NCI-H1092 treated with DMSO at 0.1 percent for 48 hours (cell line): Measurements from ENCODE around the gene INPP5K.

Experiments used
- DNase-seq: peaks from one replicate; lab custom pipeline; 2025; lab: John Stamatoyannopoulos, UW

Gene INPP5K

DNA sequence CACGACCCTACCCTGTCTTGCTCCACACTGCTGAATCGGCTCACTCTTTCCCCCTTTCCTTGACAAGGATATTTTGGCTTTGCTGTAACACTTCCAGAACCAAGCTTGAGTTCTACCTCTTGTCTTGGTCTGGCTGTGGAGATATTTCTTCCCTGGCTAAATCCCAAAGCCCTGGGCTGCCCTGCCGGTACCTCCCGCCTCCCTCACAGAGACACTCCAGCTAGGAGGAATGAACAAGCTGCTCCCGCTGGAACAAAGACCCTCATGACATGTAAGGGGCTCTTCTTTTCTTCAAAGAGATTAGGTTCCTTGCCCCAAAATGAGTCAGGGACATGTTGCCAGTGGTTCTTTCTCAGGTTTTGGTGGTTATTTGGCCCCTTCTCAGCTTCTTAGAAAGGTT, 10.8 kb downstream of the INPP5K start:
- DNase-seq = no peak

DNA sequence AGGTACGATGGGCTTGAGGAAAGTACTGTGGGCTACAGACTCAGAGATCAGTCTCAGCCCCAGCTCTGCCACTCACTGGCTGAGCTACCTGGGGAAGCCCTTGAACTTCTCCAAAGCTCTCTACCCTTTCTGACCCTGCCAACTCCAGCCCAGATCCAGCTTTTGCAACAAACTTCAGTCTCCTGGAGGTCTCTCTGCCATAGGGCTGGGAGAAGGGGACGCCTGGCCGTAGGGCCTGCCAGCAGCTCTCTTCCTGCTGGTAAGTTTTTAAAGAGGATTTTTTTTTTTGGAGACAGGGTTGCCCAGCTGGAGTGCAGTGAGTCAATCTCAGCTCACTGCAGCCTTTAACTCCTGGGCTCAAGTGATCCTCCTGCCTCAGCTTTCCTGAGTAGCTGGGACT, 11.5 kb downstream of the INPP5K start:
- no peak for DNase-seq

DNA sequence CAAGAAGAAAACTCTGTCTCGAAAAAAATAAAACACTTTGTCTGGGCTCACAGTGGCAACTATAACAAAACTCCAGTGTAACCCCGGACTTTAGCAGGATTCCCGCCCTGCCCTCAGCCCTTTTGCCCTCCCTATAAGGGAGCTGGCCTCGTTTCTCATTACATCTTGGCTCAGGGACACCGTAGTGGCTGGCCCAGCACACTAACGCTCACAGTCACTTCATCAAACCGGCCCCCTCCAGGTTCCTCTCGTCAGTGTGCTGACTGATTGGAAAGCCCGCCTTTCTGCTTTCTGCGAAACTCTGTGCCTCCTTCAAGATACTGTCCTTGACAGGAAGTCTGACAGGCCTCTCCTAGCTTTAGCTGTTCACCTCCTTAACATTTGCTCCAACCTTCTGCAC, 12.7 kb downstream of the INPP5K start:
- no peak for DNase-seq

DNA sequence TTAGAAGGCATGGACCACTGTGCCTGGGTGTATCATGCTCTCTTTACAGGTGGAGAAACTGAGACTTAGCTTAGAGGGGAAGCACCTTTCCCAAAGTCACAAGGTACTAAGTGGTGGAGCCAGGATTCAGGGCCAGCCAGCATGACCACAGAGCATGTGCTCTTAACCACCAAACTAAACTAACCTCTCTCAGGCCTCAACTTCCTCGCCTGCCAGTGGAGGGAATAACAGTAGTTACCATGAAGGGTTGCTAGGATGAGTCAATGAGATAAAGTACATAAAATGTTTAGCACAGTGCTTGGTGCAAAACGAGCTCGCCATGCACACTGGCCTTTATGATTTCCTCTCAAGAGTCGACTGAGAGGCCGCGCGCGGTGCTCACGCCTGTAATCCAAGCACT, 17.5 kb downstream of the INPP5K start:
- DNase-seq = no peak

DNA sequence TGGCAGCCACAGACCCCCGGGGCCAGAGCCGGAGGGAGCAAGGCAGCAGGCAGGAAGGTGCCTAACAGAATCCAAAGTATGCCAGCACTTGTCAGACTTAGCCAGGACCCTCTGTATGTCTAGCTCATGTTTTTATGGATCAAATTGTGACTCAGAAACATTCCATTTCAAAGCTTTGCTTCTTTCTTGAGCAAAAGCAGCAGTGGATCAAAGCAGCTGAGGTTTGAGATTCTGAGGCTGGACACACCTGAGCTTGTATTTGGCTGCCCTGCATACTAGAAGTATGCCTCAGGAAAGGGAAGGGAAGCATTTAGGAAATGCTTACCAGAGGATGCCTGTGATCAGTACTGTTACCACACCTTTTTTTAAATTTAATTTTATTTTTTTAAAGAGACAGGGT, 18.2 kb downstream of the INPP5K start:
- no peak for DNase-seq

DNA sequence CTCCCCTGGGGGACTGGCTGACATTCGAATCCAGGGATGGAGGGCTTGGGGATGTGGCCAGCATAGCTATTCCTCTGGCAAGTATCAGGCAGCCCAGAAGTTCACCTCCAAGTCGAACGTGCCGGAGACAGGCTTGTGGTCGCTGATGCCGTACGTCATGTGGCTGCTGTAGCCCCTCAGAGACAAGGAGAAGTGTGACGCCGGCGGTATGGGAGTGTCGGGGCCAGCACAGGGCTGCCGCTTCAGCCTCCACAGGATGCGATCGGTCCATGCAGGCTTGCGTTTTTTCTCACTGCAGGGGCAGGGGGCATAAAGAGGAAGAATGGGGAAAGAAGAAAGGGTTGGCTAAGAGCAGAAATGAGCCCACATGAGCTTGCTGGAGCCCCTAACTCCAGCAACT, 18.6 kb downstream of the INPP5K start:
- DNase-seq = no peak

DNA sequence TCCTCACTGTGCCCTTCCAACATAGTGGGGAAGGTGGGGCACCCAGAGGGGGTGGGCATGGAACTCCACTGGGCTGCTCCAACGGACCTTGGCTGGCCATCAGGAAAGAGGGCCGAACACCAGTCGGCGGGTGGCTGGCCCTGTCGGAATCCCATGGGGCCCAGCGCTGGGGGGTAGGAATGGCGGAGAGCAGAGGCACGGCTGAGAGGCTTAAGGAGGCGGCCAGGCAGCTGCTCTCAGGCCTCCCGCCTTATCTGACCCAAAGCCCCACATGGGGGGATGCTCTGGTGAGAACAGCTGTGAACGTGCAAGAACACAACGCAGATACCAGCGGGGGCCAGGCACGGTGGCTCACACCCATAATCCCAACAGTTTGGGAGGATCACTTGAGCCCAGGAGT, 19.5 kb downstream of the INPP5K start:
- no peak for DNase-seq

DNA sequence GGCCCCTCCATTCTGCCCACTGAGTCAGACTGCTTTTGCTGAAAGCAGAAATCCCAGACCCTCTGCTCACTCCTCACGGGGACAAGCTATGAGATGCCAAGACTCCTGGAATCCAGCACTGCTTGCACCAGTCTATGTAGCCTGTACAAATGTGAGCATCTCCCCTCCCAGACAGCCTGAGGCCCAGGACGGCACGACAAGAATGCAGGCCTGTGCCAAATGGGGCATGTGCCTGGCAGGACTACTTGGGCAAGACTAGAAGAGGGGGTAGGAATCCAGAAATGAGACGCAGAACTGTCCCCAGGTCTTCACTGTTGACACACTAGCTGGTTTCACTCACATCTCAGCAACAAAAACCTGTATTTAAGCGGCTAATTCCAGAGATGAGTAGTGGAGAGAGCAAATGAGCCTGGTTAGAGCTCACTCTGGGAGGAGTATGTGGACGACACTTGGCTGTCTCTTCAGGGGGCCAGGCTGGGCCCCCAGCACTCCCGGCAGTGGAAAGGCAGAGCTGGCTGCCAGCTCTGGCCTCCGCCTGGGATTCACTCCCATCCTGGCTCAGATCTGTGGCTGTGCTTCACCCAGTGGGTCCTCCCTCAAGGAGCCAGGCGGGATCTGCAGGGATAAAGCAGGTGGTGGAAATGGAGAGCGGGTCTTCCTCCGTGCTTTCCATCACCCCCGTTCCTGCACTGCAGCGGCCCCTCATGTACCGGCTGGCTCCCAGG, 21.0 kb downstream of the INPP5K start:
- no peak for DNase-seq

DNA sequence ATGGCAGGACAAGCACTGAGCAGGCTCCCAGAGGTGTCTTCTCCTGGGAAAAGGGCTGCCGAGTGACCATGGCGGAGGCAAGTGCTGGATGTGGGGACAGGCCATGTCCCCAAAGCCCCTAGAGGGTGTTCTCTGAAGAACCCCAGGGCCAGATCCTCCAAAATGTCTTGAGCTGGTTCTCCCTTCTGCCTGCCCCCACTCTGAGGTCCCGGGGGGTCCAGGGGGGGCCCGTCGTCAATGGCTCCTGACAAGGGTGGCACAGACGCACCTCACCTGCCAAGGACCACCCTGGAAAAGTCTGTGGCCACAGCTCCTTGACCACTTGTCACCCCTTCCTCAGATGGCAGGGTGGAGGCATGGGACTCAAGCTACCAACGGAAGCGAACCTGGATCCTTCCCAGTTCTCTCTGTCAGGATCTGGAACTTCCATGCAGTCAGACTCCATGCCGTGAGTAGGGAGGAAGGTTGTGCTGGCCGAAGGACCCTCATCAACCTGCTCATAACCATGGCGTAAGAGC, 21.6 kb downstream of the INPP5K start:
- DNase-seq = no peak

DNA sequence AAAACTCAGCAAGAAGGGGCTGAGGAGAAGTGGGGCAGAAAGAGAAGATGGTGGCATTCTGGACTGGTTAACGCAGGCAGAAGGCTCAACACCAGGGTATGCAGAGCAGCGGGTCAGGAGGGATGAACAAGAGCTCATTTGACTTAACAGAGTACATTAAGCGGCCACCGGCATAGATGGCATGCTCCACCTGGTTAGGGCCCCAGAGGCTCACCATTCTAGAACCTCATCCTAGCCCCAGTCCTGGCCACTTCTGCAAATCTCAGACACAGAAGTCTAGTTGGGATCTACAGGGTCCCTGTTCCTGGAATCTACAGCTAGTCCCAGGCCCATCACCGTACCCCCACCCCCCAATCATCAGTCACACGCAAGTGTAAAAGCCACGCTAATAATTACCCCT, 22.2 kb downstream of the INPP5K start:
- DNase-seq = no peak

DNA sequence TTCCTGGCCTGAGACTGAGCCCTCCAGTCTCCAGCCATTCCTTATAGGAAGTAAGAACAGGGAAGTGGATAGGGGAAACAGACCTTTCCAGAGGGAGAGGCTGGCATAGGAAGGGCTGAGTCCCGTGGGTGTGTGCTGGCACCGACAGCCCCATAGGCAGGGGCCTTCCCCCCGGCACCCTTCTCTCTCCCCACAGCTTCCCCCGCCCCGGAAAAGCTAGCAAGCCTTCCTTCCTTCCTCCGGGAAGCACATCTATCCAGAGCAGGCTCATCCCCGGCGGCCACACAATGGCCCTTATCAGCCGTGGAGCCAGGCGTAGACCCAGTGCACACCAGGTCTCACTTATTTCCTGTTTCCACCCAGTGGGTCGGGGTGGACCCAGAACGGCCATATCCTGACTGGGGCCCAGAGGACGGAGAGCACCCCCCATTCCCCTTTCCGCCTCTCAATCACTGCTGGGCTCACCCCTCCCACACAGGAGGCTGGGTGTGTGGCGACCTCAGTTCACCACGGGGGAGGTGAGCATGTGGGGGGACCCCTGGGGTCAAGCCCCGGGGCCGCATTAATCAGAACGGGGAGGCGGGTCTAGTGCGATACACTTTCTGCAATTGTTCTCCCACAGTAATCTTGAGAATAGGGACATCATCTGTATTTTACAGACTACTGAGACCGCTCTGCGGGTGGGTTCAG, 23.0 kb downstream of the INPP5K start:
- DNase-seq = no peak

DNA sequence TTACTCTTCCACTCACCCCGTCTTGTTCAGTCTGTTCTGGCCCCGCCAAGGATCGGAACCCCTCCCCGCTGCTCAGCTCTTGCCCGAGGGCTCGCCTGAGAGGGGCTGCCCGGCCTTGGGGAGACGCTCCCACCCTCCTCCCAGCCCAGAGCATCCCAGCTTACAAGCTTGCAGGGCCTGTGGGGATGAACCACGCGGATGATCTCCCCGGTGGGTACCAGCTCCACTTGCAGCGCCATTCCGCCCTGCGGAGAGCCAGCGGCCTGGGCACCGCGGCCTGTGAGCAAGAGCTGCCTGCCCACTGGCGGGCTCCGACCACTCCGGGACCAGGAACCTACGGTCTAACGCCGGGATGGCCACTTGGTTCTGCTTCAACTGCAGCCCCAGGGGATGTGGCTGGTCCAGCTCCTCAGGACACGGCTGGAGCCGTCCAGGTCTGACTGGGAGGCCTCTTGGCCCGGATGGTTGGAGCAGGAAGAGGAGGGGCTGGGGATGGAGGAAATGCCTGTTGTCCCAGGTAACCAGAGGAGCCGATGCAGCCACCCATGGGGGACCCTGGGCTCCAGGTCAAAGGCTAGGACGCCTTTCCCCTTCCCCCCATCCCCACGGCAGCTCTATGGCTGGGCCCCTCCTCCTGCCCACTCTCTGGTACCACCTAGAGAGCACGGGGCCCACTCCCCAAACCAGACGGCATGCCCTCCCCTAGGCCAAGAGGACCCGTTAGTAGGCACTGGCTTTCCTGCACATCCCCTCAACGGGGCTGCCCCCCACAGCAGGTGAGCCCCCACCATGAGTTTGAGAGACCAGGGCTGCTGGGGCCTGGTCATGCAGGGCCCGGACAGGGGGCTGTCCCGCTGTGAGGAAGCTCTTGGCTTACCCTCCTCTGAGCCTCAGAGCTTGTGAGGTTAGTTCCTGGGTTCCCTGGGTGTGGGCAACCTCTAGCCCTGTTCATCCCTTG, 23.9 kb downstream of the INPP5K start, which contains the start of gene MYO1C:
TSS of gene MYO1C (minus strand) at position 438 of the 958 bp plus-strand sequence. CDS start at position 239, 199 bp downstream.
- no peak for DNase-seq

DNA sequence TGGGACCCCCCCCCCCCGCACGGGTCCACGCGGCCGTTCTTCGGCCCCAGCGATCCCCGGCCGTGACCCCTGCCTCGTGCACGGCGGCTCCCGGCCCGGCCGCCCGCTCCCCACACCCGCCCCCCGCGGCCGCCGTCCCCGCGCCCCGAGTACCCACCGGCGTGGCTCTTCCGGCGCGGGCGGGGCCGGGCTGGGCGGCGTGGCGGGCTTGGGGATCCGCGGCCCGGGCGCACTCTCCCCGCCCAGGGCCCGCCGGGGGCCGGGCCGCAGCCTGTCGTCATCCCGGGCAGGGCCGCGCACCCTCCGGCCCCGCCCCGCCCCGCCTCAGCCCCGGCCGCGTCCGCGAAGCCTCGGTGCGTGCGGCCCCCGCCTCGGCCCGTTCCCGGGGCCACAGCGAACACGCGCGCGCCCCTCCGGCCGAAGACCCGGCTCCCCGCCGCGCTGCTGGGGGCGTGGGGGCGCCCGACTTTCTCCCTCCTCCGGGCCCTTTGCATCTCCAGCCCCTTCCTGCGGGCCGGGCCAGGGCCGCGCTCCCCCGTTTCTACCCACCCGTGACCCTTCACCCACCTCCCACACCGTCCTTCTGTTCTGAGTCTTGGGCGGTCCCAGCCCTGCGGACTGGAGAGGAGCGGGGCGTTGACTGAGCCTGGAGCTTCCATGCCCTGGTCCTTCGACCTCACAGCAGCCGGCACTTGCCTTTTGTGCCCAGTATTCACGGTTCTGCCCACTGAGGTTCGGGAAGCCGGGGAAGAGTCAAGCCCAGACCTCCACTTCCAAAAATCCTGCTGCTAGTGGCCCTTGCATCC, 24.8 kb downstream of the INPP5K start:
- no peak for DNase-seq

DNA sequence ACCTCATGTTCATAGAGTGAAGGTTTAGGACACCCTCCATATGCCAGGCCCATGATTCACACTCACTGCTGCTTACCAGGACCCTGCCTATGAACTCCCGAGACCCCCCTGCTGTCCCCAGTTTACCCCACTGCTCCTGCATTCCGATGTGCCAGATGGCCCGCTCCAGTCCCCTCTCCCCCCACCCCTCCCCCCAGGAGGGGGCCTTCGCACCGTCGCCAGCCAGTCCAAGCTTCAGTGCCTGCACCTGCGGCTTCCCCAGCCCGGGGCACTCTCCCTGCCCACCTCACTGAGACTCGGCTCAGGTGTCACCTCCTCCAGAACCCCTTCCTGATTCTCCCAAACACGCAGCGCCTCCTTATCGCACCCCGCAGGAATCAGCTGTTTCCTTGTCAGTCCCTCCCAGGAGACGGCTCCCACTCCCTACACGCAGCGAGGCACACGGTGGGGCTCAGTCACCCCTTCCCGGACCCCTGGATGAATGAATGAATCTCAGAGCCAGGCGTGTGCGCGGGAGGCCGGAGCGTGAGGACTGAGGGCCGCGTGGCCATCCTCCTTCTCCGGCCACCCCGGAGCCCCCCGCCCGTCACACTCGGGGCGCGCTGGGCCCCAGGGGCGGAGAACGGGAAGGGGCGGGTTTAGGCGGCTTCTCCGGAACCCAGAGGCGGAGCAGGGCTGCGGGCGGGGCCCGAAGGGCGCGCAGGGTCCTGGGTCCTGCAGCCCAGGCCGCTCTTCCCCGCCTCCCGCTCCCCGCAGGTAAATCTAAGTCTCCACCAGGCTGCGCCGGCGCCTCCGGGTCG, 25.6 kb downstream of the INPP5K start:
- no peak for DNase-seq

DNA sequence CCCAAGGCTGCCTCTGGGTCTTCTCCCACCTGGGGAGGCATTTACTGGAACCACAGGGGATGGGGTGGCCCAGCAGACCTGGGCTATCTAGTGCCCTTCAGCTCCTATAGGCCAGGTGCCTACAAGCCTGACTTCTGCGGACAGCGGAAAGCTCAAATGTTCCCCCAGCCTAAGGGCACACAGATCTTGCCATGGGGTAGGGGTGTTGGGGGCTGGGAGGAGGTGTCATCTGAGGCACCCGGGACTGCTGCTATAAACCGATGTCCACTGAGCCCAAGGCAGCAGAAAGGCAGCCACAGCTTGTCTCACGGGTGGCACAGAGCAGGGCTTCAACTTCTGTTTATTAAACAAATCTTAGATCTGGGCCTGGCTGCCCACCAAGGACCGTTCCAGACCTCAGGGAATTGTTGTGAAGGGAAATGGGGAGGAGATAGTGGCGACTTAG, 27.6 kb downstream of the INPP5K start:
- DNase-seq = no peak

DNA sequence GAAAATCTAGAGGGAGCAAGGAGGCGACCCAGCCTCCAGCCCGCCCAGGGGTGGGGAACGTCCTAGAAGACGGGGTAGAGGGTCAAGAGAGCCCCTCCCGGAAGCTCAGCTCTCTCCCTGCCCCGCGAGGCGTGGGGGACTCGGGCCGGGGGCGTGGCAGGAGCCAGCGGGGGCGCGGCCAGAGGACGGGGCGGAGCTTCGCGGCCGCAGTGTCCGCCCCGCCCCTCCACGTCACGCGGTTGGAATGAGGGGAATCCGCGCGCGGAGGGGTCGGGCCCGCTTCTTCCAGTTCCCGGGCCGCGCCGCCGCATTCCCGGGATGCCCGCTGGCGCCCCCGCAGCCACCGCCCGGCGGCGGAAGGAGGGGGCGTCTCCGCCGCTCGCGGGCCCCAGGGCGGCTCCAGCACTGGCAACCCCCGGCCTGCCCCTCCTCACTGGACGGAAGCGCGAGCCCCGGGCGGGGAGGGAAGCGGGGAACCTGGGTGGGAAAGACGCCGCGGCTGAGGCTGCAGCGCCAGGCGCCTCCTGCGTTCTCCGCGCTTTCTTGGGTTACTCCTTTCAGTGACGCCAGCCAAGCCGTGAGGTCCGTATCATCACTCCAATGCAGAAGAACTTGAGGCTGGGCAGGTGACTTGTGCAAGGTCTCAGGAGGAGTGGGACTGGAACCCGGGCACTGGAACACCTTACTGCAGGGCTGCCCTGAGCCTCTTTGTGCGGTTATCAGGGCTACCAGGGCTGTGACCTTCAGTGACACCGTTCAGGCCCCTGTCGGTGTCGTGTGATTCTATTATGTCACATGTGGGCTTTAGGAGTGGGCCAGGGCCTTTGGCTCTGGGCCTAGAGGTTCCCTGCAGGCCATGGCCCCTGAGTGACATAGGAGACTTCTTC, 28.2 kb downstream of the INPP5K start:
- peak; percentile 6 for DNase-seq

DNA sequence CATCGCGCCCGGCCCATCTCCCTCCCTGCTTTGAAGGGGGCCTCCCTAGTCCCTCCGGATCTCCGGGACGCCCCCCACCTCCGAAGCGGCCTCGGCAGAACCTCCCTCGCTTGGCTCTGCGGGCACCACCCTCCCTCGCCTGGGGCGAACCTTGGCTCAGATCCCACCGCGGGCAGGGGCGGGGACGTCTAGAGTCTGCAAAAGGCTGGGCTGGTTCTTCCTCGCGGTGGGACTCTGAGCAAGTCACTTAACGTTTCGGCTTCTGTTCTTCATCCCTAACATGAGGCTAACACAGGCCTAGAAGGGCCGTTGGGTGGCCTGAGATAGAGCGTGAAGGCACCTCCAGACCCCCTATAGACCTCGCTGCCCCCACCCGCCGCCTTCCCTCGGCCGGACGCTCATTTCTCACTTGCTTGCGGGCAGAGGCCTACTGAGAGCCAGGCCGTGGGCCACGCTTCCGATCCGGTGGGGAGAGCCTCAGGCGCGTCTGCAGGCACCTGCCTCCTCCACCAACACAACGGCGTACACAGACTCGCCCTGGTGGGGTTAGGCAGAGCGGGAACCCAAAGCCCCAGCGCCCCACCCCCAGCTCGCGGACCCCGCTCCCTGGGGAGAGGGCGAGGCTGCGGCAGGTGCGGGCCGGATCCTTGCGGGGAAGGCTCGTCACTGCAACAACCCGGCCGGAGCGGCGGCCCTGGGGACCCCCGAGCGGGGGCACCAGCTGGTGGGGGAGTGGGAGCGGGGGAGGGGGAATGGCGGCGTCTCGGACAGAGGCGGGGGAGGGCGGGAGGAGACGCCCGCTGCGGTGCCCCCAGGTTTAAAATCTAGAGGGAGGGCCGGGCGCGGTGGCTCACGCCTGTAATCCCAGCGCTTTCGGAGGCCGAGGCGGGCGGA, 29.4 kb downstream of the INPP5K start:
- DNase-seq = no peak
